AG10803 (cell line): Measurements from ENCODE around the gene RASGRP2.

Experiments
- DNase-seq: peaks from one replicate; pipeline ENCODE4 v3.0.0; 2010; ENCODE audit warnings: low read depth
- H3K4me3 ChIP-seq: 2 replicates; pipeline ENCODE4 v1.5.1; 2011; ENCODE audit warnings: mild to moderate bottlenecking, low read length, control low read depth
- CTCF ChIP-seq: conservative IDR thresholded peaks from 2 replicates; pipeline ENCODE4 v1.5.1; 2011; ENCODE audit warnings: mild to moderate bottlenecking, low read length, control low read depth, inconsistent platforms

RASGRP2 gene

GRCh38 chr11:64698427-64698826, 45.5 kb downstream of the RASGRP2 start:
- no peak for DNase-seq
- TF ChIP-seq CTCF: no peak
- H3K4me3 ChIP-seq: no peak overlapping the region

GRCh38 chr11:64697663-64698375, 46.1 kb downstream of the RASGRP2 start:
- no peak for TF ChIP-seq CTCF
- H3K4me3 ChIP-seq: no peak overlapping the region
- DNase-seq: no peak

DNA sequence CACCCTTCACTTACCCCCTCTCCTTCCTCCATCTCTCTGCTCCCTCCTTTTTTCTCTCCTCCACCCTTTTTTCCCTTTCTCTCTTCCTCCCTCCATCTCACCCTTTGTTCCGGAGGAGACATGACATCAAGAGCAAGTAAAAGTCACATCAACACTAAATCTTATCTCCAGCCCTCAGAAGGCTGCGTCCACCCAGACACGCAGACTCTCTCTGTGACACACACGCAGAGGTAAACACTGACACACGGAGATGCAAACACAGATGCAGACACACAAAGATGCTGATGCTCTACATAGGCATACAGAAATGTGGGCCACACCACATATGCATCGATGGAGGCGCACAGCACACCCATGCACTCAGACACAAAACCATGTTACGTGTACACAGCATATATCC, 47.9 kb downstream of the RASGRP2 start:
- DNase-seq: no peak
- no peak for TF ChIP-seq CTCF
- no peak overlapping the region for H3K4me3 ChIP-seq

GRCh38 chr11:64695548-64695947, 48.4 kb downstream of the RASGRP2 start:
- DNase-seq: no peak
- H3K4me3 ChIP-seq: no peak overlapping the region
- no peak for TF ChIP-seq CTCF

- no peak overlapping the region for H3K4me3 ChIP-seq
- DNase-seq: no peak
- TF ChIP-seq CTCF: no peak
Measured at GRCh38 chr11:64694821-64695365, 49.0 kb downstream of the RASGRP2 start.

DNA sequence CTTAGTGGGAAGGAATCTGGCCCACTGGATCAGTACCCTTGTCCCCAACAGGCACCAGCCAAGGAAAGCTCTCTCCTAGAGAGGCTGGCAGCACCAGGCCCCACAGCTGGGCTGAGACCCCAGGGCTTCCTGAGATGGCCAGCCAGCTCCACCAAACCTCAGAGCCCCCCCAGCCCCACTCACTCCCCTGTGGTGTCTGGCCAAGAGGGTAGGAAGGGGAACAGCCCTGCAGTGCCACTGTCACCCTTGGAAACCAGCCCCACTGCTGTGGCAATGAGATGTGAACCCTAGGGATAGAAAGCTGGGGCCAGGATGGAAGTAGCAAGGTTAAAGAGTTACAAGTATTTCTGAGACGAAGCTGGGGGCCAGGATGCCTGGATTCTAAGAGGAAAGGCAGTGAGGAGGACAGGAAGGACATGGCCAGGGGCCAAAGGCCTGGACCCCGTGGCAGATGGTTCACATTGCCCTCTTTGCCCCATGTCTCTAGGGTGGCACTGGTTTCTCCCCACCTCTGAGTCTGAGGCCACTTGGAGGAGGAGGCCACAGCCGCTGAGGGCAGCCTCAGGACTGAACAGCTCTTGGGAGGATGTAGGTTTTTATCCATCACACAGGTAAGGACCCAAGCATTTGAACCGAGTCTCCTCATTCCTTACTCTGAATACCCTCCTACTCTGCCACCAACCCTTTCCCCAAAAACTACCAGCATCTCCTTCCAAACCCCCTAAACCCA, 49.8 kb downstream of the RASGRP2 start:
- TF ChIP-seq CTCF: no peak
- no peak overlapping the region for H3K4me3 ChIP-seq

More for the DNA sequence above, 49.8 kb downstream of the RASGRP2 start:
- DNase-seq: no peak
